GM12878 (cell line): ENCODE results near the gene HDAC3. TPM values are rescaled to one million over a fixed set of nuclear protein-coding genes. Genes with fewer than 3 reads are reported as not detected.

Experiments
- ATAC-seq: fragments of 200-7000 bp; cut with Tn5 transposase; 3 replicates; pipeline ENCODE4 v1.9.1; 2020; ENCODE audit warnings: mild to moderate bottlenecking, moderate library complexity
- BruUV-seq: library from RNA; stranded (reverse); fragments of 400-500 nt; replicated peaks from 2 replicates; lab custom pipeline; 2021; lab: Mats Ljungman, UMichigan
- CTCF ChIA-PET: fragments of 300-600 bp; sonication (Branson Sonifier 250); formaldehyde crosslinking; extraction: SDS; loops from one replicate; lab custom pipeline; 2021; ENCODE audit warnings: inconsistent platforms; lab: Yijun Ruan, JAX
- POLR2A ChIA-PET: fragments of 350-600 bp; formaldehyde crosslinking; extraction: SDS; loops from one replicate; lab custom pipeline; 2021; ENCODE audit warnings: inconsistent platforms; lab: Charles Lee
- RAD21 ChIA-PET: fragments of 300-600 bp; sonication (Branson Sonifier 250); formaldehyde crosslinking; loops from one replicate; lab custom pipeline; 2023; ENCODE audit warnings: antibody characterized with exemption; ENCODE audit not compliant: unreplicated experiment; lab: Charles Lee
- SMC1A ChIA-PET: fragments of 300-600 bp; sonication (Branson Sonifier 250); formaldehyde crosslinking; loops from one replicate; lab custom pipeline; 2023; ENCODE audit not compliant: unreplicated experiment, uncharacterized antibody; lab: Charles Lee
- DNase-seq: peaks from one replicate; pipeline ENCODE4 v3.0.0-alpha.2; 2011; ENCODE audit warnings: low read depth, low spot score
- FAIRE-seq: peaks from 3 replicates; lab custom pipeline; 2011; peaks lifted over from hg19 to GRCh38; lab: Jason Lieb, UNC
- H2AFZ ChIP-seq: 2 replicates; pipeline ENCODE4 v1.6.0; 2011; ENCODE audit warnings: low read depth, low read length, control low read depth; ENCODE audit not compliant: control insufficient read depth
- H3K27ac ChIP-seq: 2 replicates; pipeline ENCODE4 v1.5.1; 2011; ENCODE audit warnings: control low read depth; ENCODE audit not compliant: control insufficient read depth, insufficient read depth
- H3K27me3 ChIP-seq, 2 experiments: replicated peaks in 1 of 2; 2 replicates each; pipeline versions ENCODE4 v1.6.0 to v1.6.1; 2011; ENCODE audit warnings: low read length in 1 of 2; ENCODE audit not compliant: control insufficient read depth in 2 of 2, insufficient read depth in 2 of 2
- H3K36me3 ChIP-seq, 2 experiments: 2 replicates each; pipeline ENCODE4 v1.5.1; 2011; ENCODE audit warnings: low read length in 1 of 2; ENCODE audit not compliant: control insufficient read depth in 2 of 2, insufficient read depth in 2 of 2
- H3K4me1 ChIP-seq: 2 replicates; pipeline ENCODE4 v1.6.1; 2011; ENCODE audit warnings: mild to moderate bottlenecking, low read length, moderate library complexity, mixed read lengths; ENCODE audit not compliant: control insufficient read depth, insufficient read depth
- H3K4me2 ChIP-seq: 2 replicates; pipeline ENCODE4 v1.6.0; 2011; ENCODE audit warnings: control low read depth; ENCODE audit not compliant: control insufficient read depth, insufficient read depth
- H3K4me3 ChIP-seq: fragments of 200-600 bp; sonication (generic); 2 replicates; pipeline ENCODE4 v1.5.1; 2016
- H3K79me2 ChIP-seq: 2 replicates; pipeline ENCODE4 v1.6.0; 2011; ENCODE audit warnings: low read length; ENCODE audit not compliant: control insufficient read depth, insufficient read depth
- H3K9ac ChIP-seq: 2 replicates; pipeline ENCODE4 v1.8.0; 2011; ENCODE audit warnings: low read length, control low read depth, mixed read lengths; ENCODE audit not compliant: control insufficient read depth, insufficient read depth
- H3K9me3 ChIP-seq: replicated peaks from 3 replicates; pipeline ENCODE4 v1.5.1; 2011; ENCODE audit warnings: mild to moderate bottlenecking, low read length; ENCODE audit not compliant: control insufficient read depth, insufficient read depth
- H4K20me1 ChIP-seq: 2 replicates; pipeline ENCODE4 v1.6.0; 2011; ENCODE audit not compliant: control insufficient read depth, insufficient read depth
- BHLHE40 ChIP-seq, 2 experiments: fragments of 450-650 bp in 1 of 2; IDR thresholded peaks; 2 replicates each; pipeline ENCODE4 v1.6.1; 2011 to 2017; ENCODE audit warnings: low read depth in 2 of 2, borderline replicate concordance in 1 of 2, improper control_type of control experiment in 1 of 2, low read length in 1 of 2, mild to moderate bottlenecking in 1 of 2
- NFIC ChIP-seq: IDR thresholded peaks from 2 replicates; pipeline ENCODE4 v1.6.1; 2012; ENCODE audit warnings: low read depth, mild to moderate bottlenecking, inconsistent platforms, low read length, moderate library complexity
- ZBED1 ChIP-seq: IDR thresholded peaks from 2 replicates; pipeline ENCODE4 v1.6.1; 2016; ENCODE audit warnings: borderline replicate concordance
- WGBS: methylation state at CpG from one replicate; pipeline ENCODE4 v1.1.6; 2016; ENCODE audit warnings: low lambda C conversion rate; ENCODE audit not compliant: insufficient replicate concordance, insufficient coverage; ENCODE audit errors: missing lambda C conversion rate; 5-methylcytosine and 5-hydroxymethylcytosine counted together
- in situ Hi-C: fragments of 300-500 bp; cut with MboI; formaldehyde crosslinking; loops from 9 replicates; pipeline ENCODE4 v1.14.3; 2018; ENCODE audit warnings: mixed read lengths
- intact Hi-C: fragments of 100-400 bp; cut with micrococcal nuclease; formaldehyde crosslinking; loops from one replicate; pipeline ENCODE4 v1.14.2; 2022; ENCODE audit not compliant: unreplicated experiment
- polyA plus RNA-seq, 11 experiments: library from polyadenylated mRNA; depleted of rRNA in 4 of 11; unstranded in 6 of 11; stranded (reverse) in 5 of 11; fragments of >200 nt; fragmentation: Nextera tagmentation in 4 of 11; fragmentation: Illumina TruSeq in 1 of 11; extraction: Ambion mirVana in 4 of 11; extraction: Trizol in 1 of 11; gene quantifications; 1 replicate in 1 of 11; 2 replicates in 10 of 11; pipeline versions ENCODE4 v1.2.1 to v1.2.3, GENCODE V29; 2011 to 2016; ENCODE audit warnings: inconsistent platforms in 2 of 11, missing spikeins in 2 of 11, low read depth in 1 of 11
- total RNA-seq, 4 experiments: library from RNA; depleted of rRNA in 3 of 4; stranded (reverse); fragments of >200 nt in 3 of 4; fragmentation: Illumina TruSeq in 1 of 4; extraction: Trizol in 1 of 4; gene quantifications; 2 replicates each; pipeline versions ENCODE4 v1.2.1 to v1.2.3, GENCODE V29; 2013 to 2021
- TF ChIP-seq, protein P1 (sequence below): fragments of 450-650 bp; IDR thresholded peaks from 2 replicates; pipeline ENCODE4 v1.6.1; 2017; ENCODE audit warnings: low read depth, mild to moderate bottlenecking, moderate library complexity

HDAC3 gene
- total and polyA plus RNA-seq, 10 of the 15 experiments (the other 5 are each of a cell fraction or from before 2014, with no cell fraction given): 62.2 to 140 (median 112) TPM

DNA sequence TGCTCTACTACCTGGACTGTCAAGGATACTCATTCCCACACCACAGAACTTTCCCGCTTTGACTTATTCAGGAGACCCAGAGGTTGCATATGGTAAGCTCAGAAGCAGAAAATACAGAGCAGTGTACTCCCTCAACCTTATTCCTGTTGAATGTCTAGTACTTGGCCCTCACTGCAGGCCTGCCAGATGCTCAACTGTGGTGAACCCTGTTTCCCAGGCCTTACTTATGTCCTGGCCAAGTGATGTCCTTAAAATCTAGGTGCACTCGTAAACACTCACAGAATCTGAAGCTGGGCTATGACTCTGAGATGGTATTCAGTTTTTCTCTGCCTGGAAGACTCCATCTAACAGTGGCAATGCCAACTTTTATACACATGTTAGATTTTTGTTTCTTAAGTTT, 38.8 kb downstream of the HDAC3 start:
- WGBS: 96% methylated on average over 2 of the region's 2 CpGs
- RAD21 ChIA-PET: interaction anchor here (0.6 to 4.3 kb wide), 11 partner anchors 8 to 618 kb away, joined by 3 to 60 read pairs (median 4); partner anchors contain the start of genes DIAPH1, FCHSD1, HDAC3 and PCDHGA12
- SMC1A ChIA-PET: interaction anchor here (1.1 to 4.0 kb wide), 12 partner anchors 8 to 67 kb away, joined by 3 to 45 read pairs (median 5); partner anchors contain the start of genes DIAPH1, HDAC3 and RELL2
- no peak overlapping the region for H3K4me2 ChIP-seq
- POLR2A ChIA-PET: interaction anchor here (0.9 to 4.6 kb wide), 6 partner anchors 10 to 39 kb away, joined by 3 to 41 read pairs (median 11); partner anchors contain the start of genes DIAPH1, HDAC3 and RELL2
- H3K27me3 ChIP-seq: no peaks in the 10 kb centered on the region
- peaks cover 11% of the 10 kb centered on the region; the same call in 1 of the 2 replicates for H3K4me1 ChIP-seq
- H3K9ac ChIP-seq: no peak overlapping the region
- CTCF ChIA-PET: interaction anchor here (1.0 to 3.9 kb wide), 14 partner anchors 10 to 363 kb away, joined by 3 to 43 read pairs (median 8); partner anchors contain the start of genes DIAPH1, HDAC3, PCDHGA10 and RELL2
- peaks cover 65% of the 10 kb centered on the region for H3K79me2 ChIP-seq
- no peak overlapping the region for H3K27ac ChIP-seq
- peak; percentile 29 for ATAC-seq
- H3K4me3 ChIP-seq: no peak overlapping the region
- no peak overlapping the region for H2AFZ ChIP-seq
- H3K36me3 ChIP-seq: peaks cover 3 to 8% of the 10 kb centered on the region in 2 experiments
- DNase-seq: no peak
- no peaks in the 10 kb centered on the region for H3K9me3 ChIP-seq
- intact Hi-C loops: loop anchor here (10.0 kb wide), 1 partner anchor 367 kb away; the partner anchor contains the start of gene RNF14
- no peak for TF ChIP-seq ZBED1
- no peak for TF ChIP-seq BHLHE40 (IDR thresholded peaks at IDR 0.05; ENCODE audit: borderline replicate concordance in 1 of 2, low read depth in 2 of 2, low read length in 1 of 2)
- 0 out of 2 replicates have a peak, but pooled peaks have one; percentile 4 for TF ChIP-seq NFIC
- TF ChIP-seq, protein P1, sequence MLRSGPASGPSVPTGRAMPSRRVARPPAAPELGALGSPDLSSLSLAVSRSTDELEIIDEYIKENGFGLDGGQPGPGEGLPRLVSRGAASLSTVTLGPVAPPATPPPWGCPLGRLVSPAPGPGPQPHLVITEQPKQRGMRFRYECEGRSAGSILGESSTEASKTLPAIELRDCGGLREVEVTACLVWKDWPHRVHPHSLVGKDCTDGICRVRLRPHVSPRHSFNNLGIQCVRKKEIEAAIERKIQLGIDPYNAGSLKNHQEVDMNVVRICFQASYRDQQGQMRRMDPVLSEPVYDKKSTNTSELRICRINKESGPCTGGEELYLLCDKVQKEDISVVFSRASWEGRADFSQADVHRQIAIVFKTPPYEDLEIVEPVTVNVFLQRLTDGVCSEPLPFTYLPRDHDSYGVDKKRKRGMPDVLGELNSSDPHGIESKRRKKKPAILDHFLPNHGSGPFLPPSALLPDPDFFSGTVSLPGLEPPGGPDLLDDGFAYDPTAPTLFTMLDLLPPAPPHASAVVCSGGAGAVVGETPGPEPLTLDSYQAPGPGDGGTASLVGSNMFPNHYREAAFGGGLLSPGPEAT: no peak
- no peaks in the 10 kb centered on the region for H4K20me1 ChIP-seq
- FAIRE-seq: no peak
- in situ Hi-C loops: no loop called here
- BruUV-seq: no TSS peak
